Fibroblast of skin of abdomen (primary cell): ENCODE data around the gene PLA2G4B.

Source experiments
- DNase-seq: peaks from one replicate; pipeline ENCODE4 v3.0.0-alpha.2; 2013

Gene PLA2G4B

GRCh38 chr15:41872166-41872747 lies 33.6 kb downstream of the PLA2G4B start:
- no peak for DNase-seq

- DNase-seq = no peak
These were observed 35.1 kb downstream of the PLA2G4B start for GRCh38 chr15:41873711-41874110.

GRCh38 chr15:41874736-41875135 lies 36.1 kb downstream of the PLA2G4B start:
- DNase-seq = no peak

- no peak for DNase-seq
These were observed 37.4 kb downstream of the PLA2G4B start for GRCh38 chr15:41876007-41876406.

GRCh38 chr15:41876689-41877088 lies 38.0 kb downstream of the PLA2G4B start:
- no peak for DNase-seq

- no peak for DNase-seq
These were observed 39.1 kb downstream of the PLA2G4B start for GRCh38 chr15:41877631-41878354.

- no peak for DNase-seq
These were observed 39.7 kb downstream of the PLA2G4B start for GRCh38 chr15:41878355-41878699.

- DNase-seq = no peak
These were observed 40.7 kb downstream of the PLA2G4B start for GRCh38 chr15:41879321-41879845.

GRCh38 chr15:41880156-41880877 lies 41.7 kb downstream of the PLA2G4B start:
- DNase-seq = no peak

GRCh38 chr15:41881086-41881485 lies 42.4 kb downstream of the PLA2G4B start:
- no peak for DNase-seq

- DNase-seq = no peak
These were observed 42.9 kb downstream of the PLA2G4B start for GRCh38 chr15:41881550-41881919.

GRCh38 chr15:41881920-41882688 lies 43.5 kb downstream of the PLA2G4B start:
- no peak for DNase-seq

- DNase-seq = no peak
These were observed 44.2 kb downstream of the PLA2G4B start for GRCh38 chr15:41882689-41883483.

GRCh38 chr15:41883484-41883825 lies 44.8 kb downstream of the PLA2G4B start:
- no peak for DNase-seq

GRCh38 chr15:41884458-41884857 lies 45.8 kb downstream of the PLA2G4B start:
- no peak for DNase-seq

GRCh38 chr15:41885321-41885720 lies 46.7 kb downstream of the PLA2G4B start:
- no peak for DNase-seq

- DNase-seq = no peak
These were observed 47.2 kb downstream of the PLA2G4B start for GRCh38 chr15:41885841-41886240.

GRCh38 chr15:41886741-41887140 lies 48.1 kb downstream of the PLA2G4B start:
- DNase-seq = no peak

GRCh38 chr15:41887161-41887560 lies 48.5 kb downstream of the PLA2G4B start:
- no peak for DNase-seq

GRCh38 chr15:41887893-41888292 lies 49.2 kb downstream of the PLA2G4B start:
- DNase-seq = no peak

- no peak for DNase-seq
These were observed 50.1 kb downstream of the PLA2G4B start for GRCh38 chr15:41888662-41889253.
